GM06990 (cell line): ENCODE results near the gene CYSLTR2.

Experiments used
- DNase-seq: peaks from one replicate; pipeline ENCODE4 v3.0.0-alpha.2; 2011; ENCODE audit not compliant: insufficient read length; ENCODE audit errors: extremely low read depth
- H3K27me3 ChIP-seq: replicated peaks from 2 replicates; pipeline ENCODE4 v1.6.0; 2011; ENCODE audit warnings: low read length; ENCODE audit not compliant: control insufficient read depth, insufficient read depth
- H3K36me3 ChIP-seq: 2 replicates; pipeline ENCODE4 v1.5.1; 2011; ENCODE audit warnings: low read length; ENCODE audit not compliant: control insufficient read depth, insufficient read depth
- H3K4me3 ChIP-seq: replicated peaks from 2 replicates; pipeline ENCODE4 v1.5.1; 2011; ENCODE audit warnings: low read depth, mild to moderate bottlenecking, control low read depth, low read length
- TF ChIP-seq, protein P1 (sequence below): IDR thresholded peaks from 2 replicates; pipeline ENCODE4 v1.5.1; 2011; ENCODE audit warnings: low read length, control low read depth, mild to moderate bottlenecking, inconsistent platforms; ENCODE audit not compliant: insufficient read depth, poor library complexity, severe bottlenecking

CYSLTR2 gene

DNA sequence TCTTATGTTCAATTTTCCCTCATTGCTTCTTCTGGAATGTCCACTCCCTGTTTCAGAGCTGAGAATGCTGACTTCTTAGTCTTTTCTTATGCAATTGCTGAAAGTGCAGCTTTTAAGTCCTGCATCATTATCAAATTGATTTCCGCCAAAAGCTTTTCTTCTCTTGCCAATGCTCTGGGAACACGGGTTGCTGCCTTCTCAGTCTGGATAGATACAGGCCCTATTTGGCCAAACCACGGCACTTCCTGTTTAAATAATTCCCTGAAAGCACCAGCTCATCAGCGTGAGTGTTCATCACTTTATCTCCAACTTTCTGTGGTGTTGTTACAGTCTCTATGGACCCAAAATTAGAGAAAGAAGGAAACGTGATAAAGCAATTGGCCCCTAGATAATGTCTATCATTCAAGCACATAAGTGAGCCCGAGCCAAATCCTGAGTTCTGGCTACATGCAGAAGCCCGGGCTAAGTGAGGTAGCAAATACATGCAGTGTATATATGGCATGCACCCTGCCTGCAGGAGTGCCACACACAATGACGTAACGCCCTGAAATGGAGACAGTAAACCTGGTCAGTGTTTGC is 85.7 kb downstream of the CYSLTR2 start:
- DNase-seq: no peak
- no peak overlapping the region for H3K4me3 ChIP-seq
- TF ChIP-seq, protein P1, sequence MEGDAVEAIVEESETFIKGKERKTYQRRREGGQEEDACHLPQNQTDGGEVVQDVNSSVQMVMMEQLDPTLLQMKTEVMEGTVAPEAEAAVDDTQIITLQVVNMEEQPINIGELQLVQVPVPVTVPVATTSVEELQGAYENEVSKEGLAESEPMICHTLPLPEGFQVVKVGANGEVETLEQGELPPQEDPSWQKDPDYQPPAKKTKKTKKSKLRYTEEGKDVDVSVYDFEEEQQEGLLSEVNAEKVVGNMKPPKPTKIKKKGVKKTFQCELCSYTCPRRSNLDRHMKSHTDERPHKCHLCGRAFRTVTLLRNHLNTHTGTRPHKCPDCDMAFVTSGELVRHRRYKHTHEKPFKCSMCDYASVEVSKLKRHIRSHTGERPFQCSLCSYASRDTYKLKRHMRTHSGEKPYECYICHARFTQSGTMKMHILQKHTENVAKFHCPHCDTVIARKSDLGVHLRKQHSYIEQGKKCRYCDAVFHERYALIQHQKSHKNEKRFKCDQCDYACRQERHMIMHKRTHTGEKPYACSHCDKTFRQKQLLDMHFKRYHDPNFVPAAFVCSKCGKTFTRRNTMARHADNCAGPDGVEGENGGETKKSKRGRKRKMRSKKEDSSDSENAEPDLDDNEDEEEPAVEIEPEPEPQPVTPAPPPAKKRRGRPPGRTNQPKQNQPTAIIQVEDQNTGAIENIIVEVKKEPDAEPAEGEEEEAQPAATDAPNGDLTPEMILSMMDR: no peak
- no peaks in the 10 kb centered on the region for H3K36me3 ChIP-seq
- H3K27me3 ChIP-seq: no peaks in the 10 kb centered on the region; the same call in 1 of the 2 replicates

GRCh38 chr13:48741377-48741776 is 87.6 kb downstream of the CYSLTR2 start:
- Histone ChIP-seq H3K27me3 (no peaks in the 10 kb centered on the region; the same call in 1 of the 2 replicates), H3K36me3 (no peaks in the 10 kb centered on the region), H3K4me3 (no peak overlapping the region)
- DNase-seq: no peak
- TF ChIP-seq, protein P1: no peak

DNA sequence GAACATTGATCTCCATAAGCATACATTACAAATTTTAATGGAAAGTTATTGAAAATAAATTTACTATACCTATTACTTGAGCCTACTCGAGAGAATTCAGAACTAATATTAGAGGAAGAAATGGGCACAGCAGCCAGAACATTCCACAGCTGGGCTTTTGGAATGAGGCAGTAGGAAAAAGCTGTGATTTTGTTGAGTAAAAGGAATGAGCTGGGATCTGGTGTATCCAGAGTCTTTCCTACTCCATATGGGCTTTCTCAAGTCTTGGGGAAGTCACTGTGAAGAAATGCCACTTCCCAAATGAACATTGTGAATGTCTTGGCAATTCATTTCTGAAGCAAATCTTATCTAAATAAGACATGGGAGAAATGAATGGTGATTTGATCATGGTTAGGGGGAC is 93.1 kb downstream of the CYSLTR2 start:
- DNase-seq: no peak
- Histone ChIP-seq H3K27me3 (no peaks in the 10 kb centered on the region), H3K4me3 (no peak overlapping the region), H3K36me3 (no peaks in the 10 kb centered on the region)
- TF ChIP-seq, protein P1: no peak

GRCh38 chr13:48748681-48749080 is 95.0 kb downstream of the CYSLTR2 start:
- DNase-seq: no peak
- no peak overlapping the region for H3K4me3 ChIP-seq
- TF ChIP-seq, protein P1: no peak
- H3K27me3 ChIP-seq: no peaks in the 10 kb centered on the region
- no peaks in the 10 kb centered on the region for H3K36me3 ChIP-seq

- Histone ChIP-seq H3K4me3 (no peak overlapping the region), H3K36me3 (no peaks in the 10 kb centered on the region), H3K27me3 (no peaks in the 10 kb centered on the region)
- DNase-seq: no peak
- TF ChIP-seq, protein P1: no peak
These were observed 95.4 kb downstream of the CYSLTR2 start for GRCh38 chr13:48749144-48749543.
